ENCODE results near the gene AGRP.
"Not testable (repeated sequence)": the region's sequence is repeated elsewhere in the genome, so short reads cannot be mapped to it uniquely, and the experiment has no call there.

AGRP gene

GRCh38 chr16:67516296-67517154, 33.2 kb upstream of the AGRP start:
- Mint-ChIP-seq H3K4me1 (peaks cover 40% of the 10 kb centered on the region), H3K4me3 (no peak overlapping the region), H3K27ac (no peak overlapping the region), H3K27me3 (no peaks in the 10 kb centered on the region), H3K9me3 (no peaks in the 10 kb centered on the region)
- DNase-seq (no peak), ATAC-seq (no peak)

GRCh38 chr16:67514382-67514828, 31.1 kb upstream of the AGRP start:
- Mint-ChIP-seq H3K4me3 (peak overlapping the region; percentile 15 to 47), H3K4me1 (peaks cover 27% of the 10 kb centered on the region), H3K9me3 (no peaks in the 10 kb centered on the region), H3K27me3 (no peaks in the 10 kb centered on the region), H3K27ac (peak overlapping the region in 1 of 2 donors; percentile 50)
- DNase-seq (peak; percentile 57 to 75), ATAC-seq (peak; percentile 87)

DNA sequence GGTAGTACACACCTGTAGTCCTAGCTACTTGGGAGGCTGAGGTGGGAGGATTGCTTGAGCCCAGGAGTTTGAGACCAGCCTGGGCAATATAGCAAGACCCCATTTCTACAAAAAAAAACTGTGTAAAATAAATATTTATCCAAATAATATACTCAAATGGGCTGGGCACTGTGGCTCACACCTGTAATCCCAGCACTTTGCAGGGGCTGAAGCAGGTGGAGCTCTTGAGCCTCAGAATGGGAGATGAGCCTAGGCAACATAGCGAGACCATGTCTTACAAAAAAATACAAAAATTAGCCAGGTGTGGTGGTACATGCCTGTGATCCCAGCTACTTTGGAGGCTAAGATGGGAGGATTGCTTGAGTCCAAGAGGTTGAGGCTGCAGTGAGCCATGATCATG, 30.5 kb upstream of the AGRP start:
- not testable (repeated sequence) for H3K9me3 Mint-ChIP-seq, H3K4me3 Mint-ChIP-seq, H3K27ac Mint-ChIP-seq, H3K27me3 Mint-ChIP-seq, DNase-seq
- peak; percentile 31 for ATAC-seq
- H3K4me1 Mint-ChIP-seq: peaks cover 27% of the 10 kb centered on the region

DNA sequence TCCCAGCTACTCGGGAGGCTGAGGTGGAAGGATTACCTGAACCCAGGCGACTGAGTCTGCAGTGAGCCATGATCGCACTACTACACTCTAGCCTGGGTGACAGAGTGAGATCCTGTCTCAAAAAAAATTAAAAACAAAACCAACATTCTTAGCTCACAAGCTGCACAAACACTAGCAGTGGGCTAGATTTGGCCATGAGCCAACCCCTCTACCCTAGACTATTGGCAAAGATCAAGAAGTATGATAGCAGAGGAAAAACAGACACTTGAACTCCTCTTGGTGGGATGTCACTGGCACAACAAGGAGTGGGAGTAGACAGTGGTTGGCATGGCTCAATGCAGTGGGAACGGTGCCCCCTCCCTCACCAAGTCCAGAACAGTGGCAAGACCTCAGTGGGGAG, 25.7 kb upstream of the AGRP start:
- Mint-ChIP-seq H3K4me1 (peaks cover 39% of the 10 kb centered on the region), H3K27me3 (no peaks in the 10 kb centered on the region), H3K9me3 (no peaks in the 10 kb centered on the region), H3K27ac (no peak overlapping the region), H3K4me3 (no peak overlapping the region)
- ATAC-seq (no peak), DNase-seq (no peak)

DNA sequence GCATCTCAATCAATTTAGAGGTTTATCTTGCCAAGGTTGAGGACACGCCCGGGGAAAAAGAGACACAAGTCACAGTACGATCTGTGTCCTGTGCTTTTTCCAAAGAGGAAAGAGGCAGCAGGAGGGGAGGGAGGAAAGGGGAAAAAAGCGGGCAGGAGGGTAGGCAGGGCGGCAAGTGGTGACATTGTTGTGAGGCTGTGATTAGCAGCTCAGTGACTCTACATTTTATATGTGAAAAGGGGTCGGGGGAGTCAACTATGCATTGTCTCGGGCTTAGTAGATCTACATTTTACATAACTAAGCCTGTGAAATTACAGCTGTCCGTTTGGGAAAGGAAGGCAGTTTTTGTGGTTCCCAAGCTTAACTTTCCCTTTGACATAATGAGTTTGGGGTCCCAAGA, 23.1 kb upstream of the AGRP start:
- ATAC-seq: no peak
- Mint-ChIP-seq H3K4me1 (peaks cover 49% of the 10 kb centered on the region), H3K9me3 (no peaks in the 10 kb centered on the region), H3K4me3 (no peak overlapping the region), H3K27me3 (no peaks in the 10 kb centered on the region), H3K27ac (no peak overlapping the region)
- no peak for DNase-seq

- Mint-ChIP-seq H3K27me3 (no peaks in the 10 kb centered on the region), H3K9me3 (no peaks in the 10 kb centered on the region), H3K4me1 (peaks cover 45% of the 10 kb centered on the region), H3K27ac (peak overlapping the region; percentile 19 to 51), H3K4me3 (no peak overlapping the region)
- DNase-seq: peak in 1 of 2 donors; percentile 47
- peak; percentile 95 for ATAC-seq
Observed at GRCh38 chr16:67504031-67505021, 21.0 kb upstream of the AGRP start.

DNA sequence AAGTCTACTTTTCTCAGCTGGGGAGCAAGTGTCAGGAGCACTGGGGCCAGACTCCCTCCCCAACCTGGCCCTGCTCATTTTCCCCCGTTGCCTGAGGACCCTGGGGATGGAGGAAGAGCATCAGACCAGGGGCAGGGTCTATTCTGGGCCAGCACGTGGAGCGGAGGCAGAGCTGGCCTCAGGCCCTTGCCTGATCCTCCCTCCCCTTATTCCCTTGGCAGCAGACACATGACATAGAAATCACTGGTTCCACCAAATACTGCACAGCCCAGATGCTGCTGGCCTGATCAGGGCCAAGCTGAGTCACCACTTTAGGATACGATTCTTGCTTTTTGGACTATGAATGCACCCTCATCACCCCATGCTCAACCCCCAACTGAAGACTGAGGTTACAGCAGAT, 15.8 kb upstream of the AGRP start:
- Mint-ChIP-seq H3K27ac (no peak overlapping the region), H3K4me1 (peaks cover 17% of the 10 kb centered on the region), H3K9me3 (no peaks in the 10 kb centered on the region), H3K4me3 (no peak overlapping the region), H3K27me3 (no peaks in the 10 kb centered on the region)
- no peak for ATAC-seq
- no peak for DNase-seq

GRCh38 chr16:67490335-67491096, 7.2 kb upstream of the AGRP start:
- H3K4me3 Mint-ChIP-seq: no peak overlapping the region

DNA sequence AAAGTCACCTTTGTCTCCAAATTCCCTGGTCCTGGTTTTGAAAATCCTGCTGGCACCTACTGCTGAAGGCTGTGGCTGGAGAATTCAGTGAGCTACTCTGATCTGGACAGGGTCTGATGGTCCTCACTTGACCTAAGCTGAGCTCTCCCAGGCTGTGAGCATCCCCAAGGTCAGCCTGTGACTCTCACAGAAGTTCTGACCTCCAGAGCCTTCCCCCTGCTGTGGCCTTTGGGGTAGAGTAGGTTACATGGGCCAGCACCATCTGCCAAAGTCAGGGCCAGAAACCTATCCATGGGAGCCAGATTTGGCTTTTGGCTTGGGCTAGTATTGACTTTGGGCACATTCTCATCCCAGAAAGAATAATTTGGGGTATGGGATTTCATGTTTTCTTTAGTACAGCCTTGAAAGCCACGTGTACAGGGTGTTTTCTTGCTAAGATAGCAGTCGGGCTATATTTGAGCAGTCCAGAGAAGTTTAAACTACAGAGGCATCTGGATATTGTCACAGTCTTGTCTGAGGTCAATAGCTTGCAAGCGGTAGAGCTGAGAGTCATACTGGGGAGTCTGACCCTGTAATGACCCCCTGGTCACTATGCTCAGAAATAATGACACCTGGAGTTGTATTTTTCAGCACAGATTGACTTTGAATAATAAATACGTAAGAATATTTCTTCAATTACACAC, 6.2 kb upstream of the AGRP start:
- Mint-ChIP-seq H3K9me3 (no peaks in the 10 kb centered on the region), H3K27ac (peak overlapping the region in 1 of 2 donors; percentile 23), H3K27me3 (no peaks in the 10 kb centered on the region), H3K4me3 (no peak overlapping the region), H3K4me1 (peaks cover 12% of the 10 kb centered on the region)
- ATAC-seq (no peak), DNase-seq (no peak)

More at GRCh38 chr16:67490335-67491096, 7.2 kb upstream of the AGRP start:
- H3K9me3 Mint-ChIP-seq: no peaks in the 10 kb centered on the region
- ATAC-seq (no peak), DNase-seq (no peak)
- H3K27me3 Mint-ChIP-seq: no peaks in the 10 kb centered on the region
- peaks cover 11% of the 10 kb centered on the region for H3K4me1 Mint-ChIP-seq
- no peak overlapping the region for H3K27ac Mint-ChIP-seq

- H3K27me3 Mint-ChIP-seq, DNase-seq, H3K9me3 Mint-ChIP-seq, H3K4me3 Mint-ChIP-seq, ATAC-seq: not testable (repeated sequence)
- Mint-ChIP-seq H3K4me1 (peaks cover 32% of the 10 kb centered on the region), H3K27ac (peak overlapping the region in 1 of 2 donors; percentile 27)
Observed at GRCh38 chr16:67487561-67487960, 4.2 kb upstream of the AGRP start.

DNA sequence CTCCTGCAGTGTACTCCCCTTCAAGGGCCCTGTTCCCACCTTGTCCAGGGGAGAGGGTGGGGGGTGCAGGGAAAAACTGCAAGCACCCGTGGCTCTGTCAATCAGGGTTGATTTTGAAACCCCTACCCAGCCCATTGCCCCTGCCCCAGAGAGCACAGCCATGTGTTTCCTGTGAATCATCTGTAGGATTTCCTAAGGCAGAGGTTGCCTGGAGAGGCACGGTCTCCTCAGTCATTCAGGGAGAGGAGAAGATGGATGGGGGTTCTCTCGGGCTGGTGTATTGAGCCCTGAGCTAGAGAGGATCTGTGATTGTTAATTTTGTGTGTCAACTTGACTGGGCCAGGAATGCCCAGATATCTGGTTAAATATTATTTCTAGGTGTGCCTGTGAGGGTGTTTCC, 3.5 kb upstream of the AGRP start:
- H3K27ac Mint-ChIP-seq: no peak overlapping the region
- no peaks in the 10 kb centered on the region for H3K9me3 Mint-ChIP-seq
- H3K27me3 Mint-ChIP-seq: no peaks in the 10 kb centered on the region
- ATAC-seq: no peak
- no peak for DNase-seq
- H3K4me1 Mint-ChIP-seq: peaks cover 38% of the 10 kb centered on the region
- H3K4me3 Mint-ChIP-seq: no peak overlapping the region

DNA sequence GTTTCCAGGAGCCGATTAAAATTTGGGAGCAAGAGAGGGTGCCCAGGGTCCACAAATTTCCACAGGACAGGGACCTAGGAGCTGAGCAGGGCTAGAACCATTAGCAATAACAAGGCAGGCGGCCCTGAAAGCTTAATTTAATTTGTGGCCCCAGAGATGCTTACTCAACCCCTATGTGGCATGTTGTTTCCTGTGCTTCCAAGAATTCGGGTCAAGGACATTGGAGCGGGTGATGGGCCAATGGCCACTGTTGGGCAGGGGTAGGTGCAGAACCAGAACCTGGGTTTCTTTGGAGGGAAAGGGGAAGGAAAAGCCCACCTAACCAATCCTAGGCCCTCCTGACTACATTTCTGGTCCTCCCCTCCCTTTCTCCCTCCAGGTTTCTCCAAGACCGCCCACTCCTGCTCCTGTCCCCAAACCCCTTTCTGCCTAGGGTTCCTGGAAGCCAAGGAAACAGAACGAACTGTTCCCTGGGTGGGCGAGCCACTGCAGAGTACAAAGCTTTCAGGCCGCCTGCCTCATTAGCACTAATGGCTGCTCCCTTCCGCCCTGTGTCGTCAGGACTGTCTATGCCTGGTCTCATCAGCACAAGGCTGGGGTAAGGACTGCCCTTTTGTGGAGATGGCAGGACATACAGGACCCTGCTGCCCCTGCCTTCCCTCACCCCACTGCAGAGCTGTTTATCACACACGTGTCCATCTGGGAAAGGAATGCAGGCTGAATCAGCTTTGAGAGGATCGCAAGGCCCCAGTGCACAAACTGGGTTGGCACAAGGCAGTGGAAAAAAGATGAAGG, 581 bp upstream of the AGRP start:
- ATAC-seq: no peak
- no peaks in the 10 kb centered on the region for H3K9me3 Mint-ChIP-seq
- no peaks in the 10 kb centered on the region for H3K27me3 Mint-ChIP-seq
- peaks cover 45% of the 10 kb centered on the region for H3K4me1 Mint-ChIP-seq
- no peak overlapping the region for H3K27ac Mint-ChIP-seq
- peak overlapping the region in 1 of 2 donors; percentile 45 for H3K4me3 Mint-ChIP-seq
- no peak for DNase-seq

- ATAC-seq (no peak), DNase-seq (no peak)
- H3K27me3 Mint-ChIP-seq: no peaks in the 10 kb centered on the region
- peak overlapping the region; percentile 97 for H3K27ac Mint-ChIP-seq
- peak overlapping the region; percentile 99 for H3K4me3 Mint-ChIP-seq
- H3K4me1 Mint-ChIP-seq: peaks cover 45% of the 10 kb centered on the region
- H3K9me3 Mint-ChIP-seq: no peaks in the 10 kb centered on the region
Observed at GRCh38 chr16:67482233-67482924, 968 bp downstream of the AGRP start.

Data from stimulated activated naive CD8-positive, alpha-beta T cell treated with anti-CD3 and anti-CD28 coated beads, Interleukin-15, amount 100 ng/mL, for 72 hours (primary cell).